A549 (cell line): ENCODE results near the gene ADAMTSL4. TPM values are rescaled to one million over a fixed set of nuclear protein-coding genes. Genes with fewer than 3 reads are reported as not detected.
A peak's percentile ranks its signal among the peaks of the same experiment; 100 is the strongest.

Source experiments
- ATAC-seq, 2 experiments: fragments of 200-7000 bp in 1 of 2; fragments of >200 bp in 1 of 2; cut with Nextera tagmentation in 1 of 2; cut with Tn5 transposase in 1 of 2; 3 replicates each; pipeline versions ENCODE4 v1.8.0 to v1.9.1; 2018 to 2020; ENCODE audit warnings: mild to moderate bottlenecking in 1 of 2, moderate library complexity in 1 of 2
- CTCF ChIA-PET: fragments of 300-600 bp; sonication (Branson Sonifier 250); formaldehyde crosslinking; extraction: SDS; loops from one replicate; lab custom pipeline; 2021; ENCODE audit warnings: antibody characterized with exemption, inconsistent platforms; lab: Yijun Ruan, JAX
- POLR2A ChIA-PET: fragments of 350-600 bp; formaldehyde crosslinking; extraction: SDS; loops from one replicate; lab custom pipeline; 2021; ENCODE audit warnings: antibody characterized with exemption, inconsistent platforms; lab: Yijun Ruan, JAX
- DNase-seq, 2 experiments: peaks; one replicate each; pipeline versions ENCODE4 v3.0.0 to v3.0.0-alpha.2; 2011 to 2016; ENCODE audit warnings: low read depth in 1 of 2, low spot score in 1 of 2
- FAIRE-seq: peaks from 2 replicates; lab custom pipeline; 2011; peaks lifted over from hg19 to GRCh38; lab: Jason Lieb, UNC
- H3K27ac ChIP-seq, 2 experiments: fragments of >200 bp; sonication (Bioruptor Twin); formaldehyde crosslinking; 3 replicates each; pipeline ENCODE4 v1.5.1; 2016 to 2017
- H3K4me1 ChIP-seq: fragments of >200 bp; sonication (Bioruptor Twin); formaldehyde crosslinking; 3 replicates; pipeline ENCODE4 v1.6.1; 2016
- H3K4me2 ChIP-seq: fragments of >200 bp; sonication (Bioruptor Twin); formaldehyde crosslinking; 3 replicates; pipeline ENCODE4 v1.6.1; 2016
- H3K4me3 ChIP-seq: fragments of >200 bp; sonication (Bioruptor Twin); formaldehyde crosslinking; 3 replicates; pipeline ENCODE4 v1.5.1; 2016
- H3K9me3 ChIP-seq: fragments of >200 bp; sonication (Bioruptor Twin); formaldehyde crosslinking; 3 replicates; pipeline ENCODE4 v1.6.1; 2016
- CHD2 ChIP-seq: fragments of 150-350 bp; IDR thresholded peaks from 2 replicates; pipeline ENCODE4 v1.6.1; 2014; ENCODE audit warnings: low read length; ENCODE audit not compliant: partially characterized antibody
- EHMT2 ChIP-seq: fragments of 200-600 bp; sonication (generic); IDR thresholded peaks from 2 replicates; pipeline ENCODE4 v1.6.1; 2016; ENCODE audit warnings: antibody characterized with exemption, low read depth, mild to moderate bottlenecking, moderate library complexity
- ESRRA ChIP-seq: fragments of 150-350 bp; IDR thresholded peaks from 2 replicates; pipeline ENCODE4 v1.6.1; 2014; ENCODE audit warnings: mild to moderate bottlenecking, low read length, borderline replicate concordance
- FOSB ChIP-seq: fragments of 250-450 bp; sonication (Bioruptor Pico); IDR thresholded peaks from 2 replicates; pipeline ENCODE4 v1.5.0; 2020; ENCODE audit warnings: mild to moderate bottlenecking, moderate library complexity
- HDAC2 ChIP-seq: fragments of 200-600 bp; sonication (generic); IDR thresholded peaks from 2 replicates; pipeline ENCODE4 v1.6.1; 2016
- HOXA7 ChIP-seq: fragments of 250-450 bp; sonication (Bioruptor Pico); IDR thresholded peaks from 2 replicates; pipeline ENCODE4 v1.5.0; 2020; ENCODE audit warnings: mild to moderate bottlenecking, moderate library complexity
- HOXB5 ChIP-seq: fragments of 250-450 bp; sonication (Bioruptor Pico); IDR thresholded peaks from 2 replicates; pipeline ENCODE4 v1.5.0; 2020; ENCODE audit warnings: mild to moderate bottlenecking, moderate library complexity
- MAFK ChIP-seq: fragments of 450-650 bp; IDR thresholded peaks from 2 replicates; pipeline ENCODE4 v1.6.1; 2014; ENCODE audit not compliant: partially characterized antibody
- NR3C1 ChIP-seq: fragments of >200 bp; sonication (Bioruptor Twin); formaldehyde crosslinking; IDR thresholded peaks from 3 replicates; pipeline ENCODE4 v1.6.1; 2017
- PHF8 ChIP-seq: fragments of 200-600 bp; sonication (generic); IDR thresholded peaks from 2 replicates; pipeline ENCODE4 v1.6.1; 2016; ENCODE audit warnings: low read depth, mild to moderate bottlenecking, antibody characterized with exemption, moderate library complexity, borderline replicate concordance
- RARB ChIP-seq: fragments of 250-450 bp; sonication (Bioruptor Pico); IDR thresholded peaks from 2 replicates; pipeline ENCODE4 v1.8.0; 2021; ENCODE audit warnings: mild to moderate bottlenecking, moderate library complexity
- RFX5 ChIP-seq: fragments of 450-650 bp; IDR thresholded peaks from 2 replicates; pipeline ENCODE4 v1.7.1; 2014; ENCODE audit warnings: antibody characterized with exemption, mild to moderate bottlenecking, moderate library complexity
- WGBS: methylation state at CpG from one replicate; pipeline ENCODE4 v1.1.6; 2017; ENCODE audit errors: missing lambda C conversion rate; 5-methylcytosine and 5-hydroxymethylcytosine counted together
- polyA plus RNA-seq, 4 experiments: library from polyadenylated mRNA; depleted of rRNA in 3 of 4; stranded (reverse); fragments of >200 nt; fragmentation: RNase III in 1 of 4; extraction: RNeasy Plus Mini Kit Qiagen cat#74134 plus additional on column Dnase treatment in 1 of 4; gene quantifications; 2 replicates in 3 of 4; 3 replicates in 1 of 4; pipeline ENCODE4 v1.2.3, GENCODE V29; 2011 to 2017
- TF ChIP-seq, protein P1 (sequence below): fragments of 200-600 bp; sonication (generic); IDR thresholded peaks from 2 replicates; pipeline ENCODE4 v1.6.1; 2016; ENCODE audit warnings: antibody characterized with exemption, mild to moderate bottlenecking, moderate library complexity
- TF ChIP-seq, protein P2 (sequence below): fragments of 250-450 bp; sonication (Bioruptor Pico); IDR thresholded peaks from 2 replicates; pipeline ENCODE4 v1.5.0; 2021; ENCODE audit warnings: mild to moderate bottlenecking, moderate library complexity, borderline replicate concordance
- TF ChIP-seq, protein P3 (sequence below): fragments of 450-650 bp; IDR thresholded peaks from 2 replicates; pipeline ENCODE4 v1.6.1; 2014; ENCODE audit warnings: antibody characterized with exemption
- TF ChIP-seq, protein P4 (sequence below): fragments of >200 bp; sonication (Bioruptor Twin); formaldehyde crosslinking; IDR thresholded peaks from 3 replicates; pipeline ENCODE4 v1.6.1; 2016
- TF ChIP-seq, protein P5 (sequence below): IDR thresholded peaks from 2 replicates; pipeline ENCODE4 v1.6.1; 2012
- TF ChIP-seq, protein P6 (sequence below): fragments of 250-450 bp; sonication (Bioruptor Pico); IDR thresholded peaks from 2 replicates; pipeline ENCODE4 v1.5.0; 2020; ENCODE audit warnings: low read depth, mild to moderate bottlenecking, moderate library complexity

The ADAMTSL4 gene
- polyA plus RNA-seq, 2 of the 4 experiments (the other 2 are of a cell fraction): 1.3 to 2.0 TPM

DNA sequence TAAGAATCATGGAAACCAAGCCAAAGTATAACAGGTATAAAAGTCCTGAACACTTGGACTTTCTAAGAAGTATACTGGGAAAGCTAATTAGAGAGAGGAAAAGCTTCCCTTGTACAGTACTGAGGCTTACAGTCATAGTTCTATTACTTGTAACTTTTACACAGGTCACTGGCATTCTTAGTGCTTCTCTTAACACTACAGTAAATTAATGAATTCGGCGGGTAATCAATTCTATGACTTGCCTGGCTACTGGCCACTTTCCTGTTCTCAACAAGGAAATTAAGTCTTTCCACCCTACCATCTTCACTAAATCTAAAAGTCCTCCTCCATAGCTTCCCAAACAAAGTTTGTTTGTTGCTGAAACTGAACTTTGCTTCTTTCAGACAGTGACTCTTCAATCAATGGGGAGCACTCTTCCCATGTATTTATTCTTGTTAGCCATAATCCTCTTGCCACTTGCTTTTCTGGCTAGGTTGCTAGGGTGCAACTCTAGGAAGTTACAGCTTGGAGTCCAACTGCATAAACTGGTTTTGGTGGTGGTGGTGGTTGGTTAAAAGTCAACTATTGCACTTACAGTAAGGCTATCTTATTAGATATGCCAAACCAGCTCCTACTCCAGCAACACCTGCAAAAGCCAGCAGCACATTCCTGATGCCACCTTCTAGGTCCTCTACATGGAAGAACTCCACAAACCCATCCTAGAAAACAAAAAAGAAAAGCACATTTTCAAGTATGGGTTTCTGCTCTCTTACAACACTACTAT, 27.8 kb downstream of the ADAMTSL4 start:
- no peak for FAIRE-seq
- CTCF ChIA-PET: interaction anchor here (1.2 to 7.4 kb wide), 4 partner anchors 13 to 236 kb away, joined by 4 to 140 read pairs (median 6); no protein-coding TSS in a partner anchor
- H3K4me3 ChIP-seq: peak overlapping the region; percentile 91
- H3K27ac ChIP-seq: peak overlapping the region; percentile 98
- H3K4me2 ChIP-seq: peak overlapping the region; percentile 74
- POLR2A ChIA-PET: interaction anchor here (2.9 to 6.3 kb wide), 4 partner anchors 7 to 53 kb away, joined by 15 to 201 read pairs (median 68); partner anchors contain the start of gene ENSA
- 8% methylated on average over 2 of the region's 2 CpGs for WGBS
- no peak for DNase-seq
- no peak for ATAC-seq
- TF ChIP-seq RARB (0 out of 2 replicates have a peak, but pooled peaks have one; percentile 6), NR3C1 (no peak)
- TF ChIP-seq, protein P1, sequence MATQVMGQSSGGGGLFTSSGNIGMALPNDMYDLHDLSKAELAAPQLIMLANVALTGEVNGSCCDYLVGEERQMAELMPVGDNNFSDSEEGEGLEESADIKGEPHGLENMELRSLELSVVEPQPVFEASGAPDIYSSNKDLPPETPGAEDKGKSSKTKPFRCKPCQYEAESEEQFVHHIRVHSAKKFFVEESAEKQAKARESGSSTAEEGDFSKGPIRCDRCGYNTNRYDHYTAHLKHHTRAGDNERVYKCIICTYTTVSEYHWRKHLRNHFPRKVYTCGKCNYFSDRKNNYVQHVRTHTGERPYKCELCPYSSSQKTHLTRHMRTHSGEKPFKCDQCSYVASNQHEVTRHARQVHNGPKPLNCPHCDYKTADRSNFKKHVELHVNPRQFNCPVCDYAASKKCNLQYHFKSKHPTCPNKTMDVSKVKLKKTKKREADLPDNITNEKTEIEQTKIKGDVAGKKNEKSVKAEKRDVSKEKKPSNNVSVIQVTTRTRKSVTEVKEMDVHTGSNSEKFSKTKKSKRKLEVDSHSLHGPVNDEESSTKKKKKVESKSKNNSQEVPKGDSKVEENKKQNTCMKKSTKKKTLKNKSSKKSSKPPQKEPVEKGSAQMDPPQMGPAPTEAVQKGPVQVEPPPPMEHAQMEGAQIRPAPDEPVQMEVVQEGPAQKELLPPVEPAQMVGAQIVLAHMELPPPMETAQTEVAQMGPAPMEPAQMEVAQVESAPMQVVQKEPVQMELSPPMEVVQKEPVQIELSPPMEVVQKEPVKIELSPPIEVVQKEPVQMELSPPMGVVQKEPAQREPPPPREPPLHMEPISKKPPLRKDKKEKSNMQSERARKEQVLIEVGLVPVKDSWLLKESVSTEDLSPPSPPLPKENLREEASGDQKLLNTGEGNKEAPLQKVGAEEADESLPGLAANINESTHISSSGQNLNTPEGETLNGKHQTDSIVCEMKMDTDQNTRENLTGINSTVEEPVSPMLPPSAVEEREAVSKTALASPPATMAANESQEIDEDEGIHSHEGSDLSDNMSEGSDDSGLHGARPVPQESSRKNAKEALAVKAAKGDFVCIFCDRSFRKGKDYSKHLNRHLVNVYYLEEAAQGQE: peak; percentile 4; the same call in 1 of the 2 replicates
- H3K4me1 ChIP-seq: peaks cover 53% of the 10 kb centered on the region
- H3K9me3 ChIP-seq: no peaks in the 10 kb centered on the region

DNA sequence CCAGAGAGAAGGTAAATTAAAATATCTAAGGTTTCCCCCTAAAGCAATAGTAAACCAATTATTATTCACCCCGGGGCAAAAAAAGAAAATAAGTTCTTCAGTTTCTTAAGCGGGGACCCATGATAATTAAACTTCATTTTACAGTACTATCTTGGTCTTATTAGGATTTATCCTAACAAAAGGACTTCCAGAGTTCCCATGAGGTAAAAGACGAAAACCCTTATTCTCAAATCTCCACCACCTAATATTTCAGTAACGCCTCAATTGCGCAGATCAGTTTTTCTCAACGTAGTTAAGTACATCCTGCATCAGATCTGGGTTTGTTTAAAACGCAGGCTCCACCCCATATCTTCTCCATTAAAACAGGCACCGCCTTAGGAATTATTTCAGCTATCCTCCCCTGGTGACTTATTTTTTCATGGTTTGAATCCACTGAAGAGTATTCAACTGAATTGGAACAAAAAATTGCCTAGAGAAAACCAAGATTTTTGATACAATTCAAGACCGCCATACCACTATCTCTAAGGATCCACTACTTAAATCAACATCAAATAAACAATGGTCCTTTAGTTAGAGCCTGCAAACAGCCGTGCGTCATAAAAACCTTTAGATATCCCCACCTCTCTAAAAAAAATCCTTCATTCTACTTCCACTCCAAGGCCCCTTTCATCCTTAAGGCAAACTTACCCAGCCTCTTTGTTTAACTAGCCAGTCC, 28.5 kb downstream of the ADAMTSL4 start:
- ATAC-seq (no peak), DNase-seq (no peak), FAIRE-seq (no peak)
- peak overlapping the region; percentile 98 for H3K27ac ChIP-seq
- TF ChIP-seq FOSB (peak; percentile 32; the same call in 1 of the 2 replicates), ESRRA (no peak), RARB (no peak; the same call in 1 of the 2 replicates), PHF8 (no peak), HDAC2 (no peak), HOXB5 (CRISPR knock-in tag) (no peak), MAFK (no peak), CHD2 (no peak), RFX5 (no peak), HOXA7 (CRISPR knock-in tag) (peak; percentile 55; the same call in 1 of the 2 replicates), EHMT2 (no peak)
- TF ChIP-seq, protein P2, sequence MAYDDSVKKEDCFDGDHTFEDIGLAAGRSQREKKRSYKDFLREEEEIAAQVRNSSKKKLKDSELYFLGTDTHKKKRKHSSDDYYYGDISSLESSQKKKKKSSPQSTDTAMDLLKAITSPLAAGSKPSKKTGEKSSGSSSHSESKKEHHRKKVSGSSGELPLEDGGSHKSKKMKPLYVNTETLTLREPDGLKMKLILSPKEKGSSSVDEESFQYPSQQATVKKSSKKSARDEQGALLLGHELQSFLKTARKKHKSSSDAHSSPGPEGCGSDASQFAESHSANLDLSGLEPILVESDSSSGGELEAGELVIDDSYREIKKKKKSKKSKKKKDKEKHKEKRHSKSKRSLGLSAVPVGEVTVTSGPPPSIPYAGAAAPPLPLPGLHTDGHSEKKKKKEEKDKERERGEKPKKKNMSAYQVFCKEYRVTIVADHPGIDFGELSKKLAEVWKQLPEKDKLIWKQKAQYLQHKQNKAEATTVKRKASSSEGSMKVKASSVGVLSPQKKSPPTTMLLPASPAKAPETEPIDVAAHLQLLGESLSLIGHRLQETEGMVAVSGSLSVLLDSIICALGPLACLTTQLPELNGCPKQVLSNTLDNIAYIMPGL (CRISPR knock-in tag): no peak
- TF ChIP-seq, protein P3, sequence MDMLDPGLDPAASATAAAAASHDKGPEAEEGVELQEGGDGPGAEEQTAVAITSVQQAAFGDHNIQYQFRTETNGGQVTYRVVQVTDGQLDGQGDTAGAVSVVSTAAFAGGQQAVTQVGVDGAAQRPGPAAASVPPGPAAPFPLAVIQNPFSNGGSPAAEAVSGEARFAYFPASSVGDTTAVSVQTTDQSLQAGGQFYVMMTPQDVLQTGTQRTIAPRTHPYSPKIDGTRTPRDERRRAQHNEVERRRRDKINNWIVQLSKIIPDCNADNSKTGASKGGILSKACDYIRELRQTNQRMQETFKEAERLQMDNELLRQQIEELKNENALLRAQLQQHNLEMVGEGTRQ: no peak
- TF ChIP-seq, protein P4, sequence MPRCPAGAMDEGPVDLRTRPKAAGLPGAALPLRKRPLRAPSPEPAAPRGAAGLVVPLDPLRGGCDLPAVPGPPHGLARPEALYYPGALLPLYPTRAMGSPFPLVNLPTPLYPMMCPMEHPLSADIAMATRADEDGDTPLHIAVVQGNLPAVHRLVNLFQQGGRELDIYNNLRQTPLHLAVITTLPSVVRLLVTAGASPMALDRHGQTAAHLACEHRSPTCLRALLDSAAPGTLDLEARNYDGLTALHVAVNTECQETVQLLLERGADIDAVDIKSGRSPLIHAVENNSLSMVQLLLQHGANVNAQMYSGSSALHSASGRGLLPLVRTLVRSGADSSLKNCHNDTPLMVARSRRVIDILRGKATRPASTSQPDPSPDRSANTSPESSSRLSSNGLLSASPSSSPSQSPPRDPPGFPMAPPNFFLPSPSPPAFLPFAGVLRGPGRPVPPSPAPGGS: no peak
- TF ChIP-seq, protein P5, sequence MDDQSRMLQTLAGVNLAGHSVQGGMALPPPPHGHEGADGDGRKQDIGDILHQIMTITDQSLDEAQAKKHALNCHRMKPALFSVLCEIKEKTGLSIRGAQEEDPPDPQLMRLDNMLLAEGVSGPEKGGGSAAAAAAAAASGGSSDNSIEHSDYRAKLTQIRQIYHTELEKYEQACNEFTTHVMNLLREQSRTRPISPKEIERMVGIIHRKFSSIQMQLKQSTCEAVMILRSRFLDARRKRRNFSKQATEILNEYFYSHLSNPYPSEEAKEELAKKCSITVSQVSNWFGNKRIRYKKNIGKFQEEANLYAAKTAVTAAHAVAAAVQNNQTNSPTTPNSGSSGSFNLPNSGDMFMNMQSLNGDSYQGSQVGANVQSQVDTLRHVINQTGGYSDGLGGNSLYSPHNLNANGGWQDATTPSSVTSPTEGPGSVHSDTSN: no peak
- TF ChIP-seq, protein P6, sequence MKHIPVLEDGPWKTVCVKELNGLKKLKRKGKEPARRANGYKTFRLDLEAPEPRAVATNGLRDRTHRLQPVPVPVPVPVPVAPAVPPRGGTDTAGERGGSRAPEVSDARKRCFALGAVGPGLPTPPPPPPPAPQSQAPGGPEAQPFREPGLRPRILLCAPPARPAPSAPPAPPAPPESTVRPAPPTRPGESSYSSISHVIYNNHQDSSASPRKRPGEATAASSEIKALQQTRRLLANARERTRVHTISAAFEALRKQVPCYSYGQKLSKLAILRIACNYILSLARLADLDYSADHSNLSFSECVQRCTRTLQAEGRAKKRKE (CRISPR knock-in tag): no peak
- TF ChIP-seq, all 56 proteins: peak for 2
- 2% methylated on average over 11 of the region's 11 CpGs for WGBS
- H3K4me2 ChIP-seq: peak overlapping the region; percentile 74
- H3K4me1 ChIP-seq: peaks cover 46% of the 10 kb centered on the region
- H3K4me3 ChIP-seq: peak overlapping the region; percentile 91
- CTCF ChIA-PET: interaction anchor here (0.8 to 7.4 kb wide), 7 partner anchors 14 to 235 kb away, joined by 4 to 140 read pairs (median 6); no protein-coding TSS in a partner anchor
- no peaks in the 10 kb centered on the region for H3K9me3 ChIP-seq
- POLR2A ChIA-PET: interaction anchor here (2.0 to 6.3 kb wide), 10 partner anchors 8 to 52 kb away, joined by 6 to 201 read pairs (median 40); partner anchors contain the start of gene ENSA
